PC-3 (cell line): ENCODE data around the gene ZFP14. TPM values are rescaled to one million over a fixed set of nuclear protein-coding genes. Genes with fewer than 3 reads are reported as not detected.
"Not testable (repeated sequence)": the region's sequence is repeated elsewhere in the genome, so short reads cannot be mapped to it uniquely, and the experiment has no call there.

ENCODE experiments used
- ATAC-seq: fragments of 200-7000 bp; cut with Tn5 transposase; 2 replicates; pipeline ENCODE4 v1.9.1; 2020; ENCODE audit warnings: mild to moderate bottlenecking, moderate library complexity
- BruUV-seq: library from RNA; stranded (reverse); fragments of 400-500 nt; replicated peaks from 2 replicates; lab custom pipeline; 2021; lab: Mats Ljungman, UMichigan
- CTCF ChIA-PET: fragments of 300-600 bp; sonication (Branson Sonifier 250); formaldehyde crosslinking; loops from one replicate; lab custom pipeline; 2022; ENCODE audit warnings: antibody characterized with exemption; lab: Charles Lee
- POLR2A ChIA-PET: fragments of 300-600 bp; sonication (Branson Sonifier 250); formaldehyde crosslinking; loops from one replicate; lab custom pipeline; 2022; ENCODE audit warnings: antibody characterized with exemption; ENCODE audit not compliant: unreplicated experiment; lab: Charles Lee
- DNase-seq: peaks from one replicate; pipeline ENCODE4 v3.0.0-alpha.2; 2015
- H2AFZ ChIP-seq: fragments of 300-600 bp; sonication (generic); 2 replicates; pipeline ENCODE4 v1.6.0; 2016; ENCODE audit warnings: antibody characterized with exemption, low read length
- H3F3A ChIP-seq: fragments of 300-600 bp; sonication (generic); one replicate; pipeline ENCODE4 v1.6.0; 2017; ENCODE audit warnings: antibody characterized with exemption, low read length, control low read depth, mild to moderate bottlenecking; ENCODE audit not compliant: unreplicated experiment
- H3K27ac ChIP-seq: fragments of 300-600 bp; sonication (generic); 2 replicates; pipeline ENCODE4 v1.5.1; 2016; ENCODE audit warnings: mild to moderate bottlenecking, low read length
- H3K27me3 ChIP-seq: fragments of 300-600 bp; sonication (generic); 2 replicates; pipeline ENCODE4 v1.6.1; 2016; ENCODE audit warnings: low read length, mixed read lengths
- H3K36me3 ChIP-seq: fragments of 300-600 bp; sonication (generic); 2 replicates; pipeline ENCODE4 v1.6.1; 2016; ENCODE audit warnings: low read depth, mixed run types, low read length, mixed read lengths
- H3K4me1 ChIP-seq: fragments of 300-600 bp; sonication (generic); 2 replicates; pipeline ENCODE4 v1.5.1; 2016; ENCODE audit warnings: low read length; ENCODE audit not compliant: insufficient read depth
- H3K4me2 ChIP-seq: fragments of 300-600 bp; sonication (generic); 2 replicates; pipeline ENCODE4 v1.6.0; 2016; ENCODE audit warnings: low read length
- H3K4me3 ChIP-seq: fragments of 300-600 bp; sonication (generic); 2 replicates; pipeline ENCODE4 v1.5.1; 2016; ENCODE audit warnings: mild to moderate bottlenecking, low read length, mixed read lengths
- H3K79me2 ChIP-seq: fragments of 300-600 bp; sonication (generic); 2 replicates; pipeline ENCODE4 v1.6.1; 2017; ENCODE audit warnings: low read length, mixed read lengths
- H3K9ac ChIP-seq: fragments of 300-600 bp; sonication (generic); 2 replicates; pipeline ENCODE4 v1.6.0; 2016; ENCODE audit warnings: mild to moderate bottlenecking, low read length
- H3K9me2 ChIP-seq: fragments of 300-600 bp; sonication (generic); replicated peaks from 2 replicates; pipeline ENCODE4 v1.6.1; 2016; ENCODE audit warnings: mixed run types, low read length, mixed read lengths
- H3K9me3 ChIP-seq: fragments of 300-600 bp; sonication (generic); 2 replicates; pipeline ENCODE4 v1.6.1; 2016; ENCODE audit warnings: low read length, mixed read lengths
- H4K20me1 ChIP-seq: fragments of 300-600 bp; sonication (generic); 2 replicates; pipeline ENCODE4 v1.6.1; 2016; ENCODE audit warnings: low read length, mixed read lengths
- intact Hi-C: fragments of 100-400 bp; cut with micrococcal nuclease; formaldehyde crosslinking; loops from 2 replicates; pipeline ENCODE4 v1.9.0; 2023
- total RNA-seq: library from RNA; depleted of rRNA; stranded (reverse); fragments of >200 nt; gene quantifications from 2 replicates; pipeline ENCODE4 v1.2.3, GENCODE V29; 2014; rRNA removed

ZFP14 gene
- total RNA-seq, 1 experiment from 2014 or later, result 0.73 TPM

DNA sequence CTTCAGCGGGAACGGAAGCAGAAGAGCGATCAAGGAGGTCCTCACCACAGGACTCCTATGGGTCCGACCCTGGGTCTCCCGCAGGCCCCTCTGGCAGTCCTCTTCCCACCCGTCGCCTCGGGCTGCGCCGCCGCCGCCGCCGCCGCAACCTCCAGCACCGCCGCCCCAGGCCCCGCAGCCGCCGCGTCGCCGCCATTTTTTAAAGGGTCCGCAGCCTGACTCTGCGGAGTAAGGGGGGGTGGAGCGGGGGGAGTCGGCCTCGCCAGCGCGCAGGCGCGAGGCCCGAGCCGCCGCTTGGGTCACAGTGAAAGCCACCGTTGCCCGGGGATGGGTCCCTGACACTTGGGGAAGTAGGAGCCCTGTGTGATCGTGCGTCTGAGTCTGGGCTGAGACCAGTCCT, 69.7 kb downstream of the ZFP14 start:
- H2AFZ ChIP-seq, POLR2A ChIA-PET, H3K9ac ChIP-seq, H3K4me1 ChIP-seq, H3K27ac ChIP-seq, H3K79me2 ChIP-seq, ATAC-seq, H3K4me2 ChIP-seq, BruUV-seq, H4K20me1 ChIP-seq, H3F3A ChIP-seq, H3K9me2 ChIP-seq, H3K27me3 ChIP-seq, H3K4me3 ChIP-seq, DNase-seq, H3K9me3 ChIP-seq, intact Hi-C loops, CTCF ChIA-PET, H3K36me3 ChIP-seq: not testable (repeated sequence)

DNA sequence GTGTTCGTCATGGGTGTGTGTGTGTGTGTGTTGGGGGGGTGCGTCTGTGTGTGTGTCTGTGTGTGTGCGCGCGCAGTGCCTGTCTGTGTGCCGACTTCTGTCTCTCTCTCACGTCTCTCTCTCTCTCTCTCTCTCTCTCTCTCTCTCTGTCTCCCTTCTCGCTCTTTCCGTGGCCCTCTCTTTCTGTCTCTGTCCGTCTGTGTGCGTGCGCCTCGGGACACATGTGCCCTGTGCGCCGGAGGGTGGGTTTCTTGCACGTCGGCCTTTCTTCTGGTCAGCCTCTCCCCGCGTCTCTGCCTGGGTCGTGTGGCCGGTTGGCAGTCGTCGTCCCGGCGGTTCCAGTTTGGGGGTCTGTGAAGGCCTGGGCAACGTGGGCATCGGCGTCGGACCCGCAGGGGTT, 86.7 kb downstream of the ZFP14 start:
- BruUV-seq, H3K4me1 ChIP-seq, POLR2A ChIA-PET, intact Hi-C loops, H2AFZ ChIP-seq, H3K4me3 ChIP-seq, H3K27ac ChIP-seq, H3K4me2 ChIP-seq, H3K79me2 ChIP-seq, H3K9ac ChIP-seq, H3K9me2 ChIP-seq, H4K20me1 ChIP-seq, DNase-seq, H3K27me3 ChIP-seq, ATAC-seq, CTCF ChIA-PET, H3F3A ChIP-seq, H3K9me3 ChIP-seq, H3K36me3 ChIP-seq: not testable (repeated sequence)

Other genes starting within 250 kb of the ZFP14 start
- 329 and 339 TPM in 2 replicates for gene CAPNS1, start 239.1 kb downstream of the ZFP14 start, total RNA-seq
- gene COX7A1, start 226.8 kb downstream of the ZFP14 start, total RNA-seq, result not detected in 2 replicates
- gene ZNF565, start 164.5 kb downstream of the ZFP14 start, total RNA-seq, result 3.0 and 3.1 TPM in 2 replicates
- 78.4 and 83.1 TPM in 2 replicates for gene ZNF146, start 164.1 kb downstream of the ZFP14 start, total RNA-seq
- 0.35 and 0.36 TPM in 2 replicates for gene ZFP82, start 39.4 kb upstream of the ZFP14 start, total RNA-seq
- 3.1 and 7.8 TPM in 2 replicates for gene ZNF566, start 110.4 kb upstream of the ZFP14 start, total RNA-seq
- 5.5 and 6.0 TPM in 2 replicates for gene ZNF260, start 149.1 kb upstream of the ZFP14 start, total RNA-seq
- 2.9 and 3.1 TPM in 2 replicates for gene ZNF529, start 194.1 kb upstream of the ZFP14 start, total RNA-seq
- 0.75 and 0.91 TPM in 2 replicates for gene ZNF382, start 226.1 kb upstream of the ZFP14 start, total RNA-seq